Mesenchymal stem cell (in vitro differentiated cells and primary cell): ENCODE data around the gene TBC1D22A.

Source experiments
- DNase-seq: peaks from one replicate; pipeline ENCODE4 v3.0.0-alpha.2; 2013
- H2AFZ ChIP-seq: one replicate; pipeline ENCODE4 v1.6.1; 2013; ENCODE audit warnings: low read depth, mild to moderate bottlenecking, control low read depth, inconsistent platforms, low read length, moderate library complexity
- H2AK5ac ChIP-seq: 2 replicates; pipeline ENCODE4 v1.6.1; 2013; ENCODE audit warnings: low read length, moderate library complexity, mild to moderate bottlenecking, inconsistent platforms; ENCODE audit not compliant: severe bottlenecking
- H2BK120ac ChIP-seq: one replicate; pipeline ENCODE4 v1.6.1; 2013; ENCODE audit warnings: low read depth, mild to moderate bottlenecking, inconsistent platforms, low read length, moderate library complexity
- H2BK12ac ChIP-seq, 2 experiments: one replicate each; pipeline ENCODE4 v1.6.1; 2013; ENCODE audit warnings: inconsistent platforms in 2 of 2, low read length in 2 of 2, mild to moderate bottlenecking in 2 of 2, moderate library complexity in 2 of 2, control low read depth in 1 of 2
- H2BK15ac ChIP-seq: one replicate; pipeline ENCODE4 v1.6.1; 2013; ENCODE audit warnings: mild to moderate bottlenecking, low read depth, inconsistent platforms; ENCODE audit not compliant: poor library complexity, severe bottlenecking
- H2BK5ac ChIP-seq: 2 replicates; pipeline ENCODE4 v1.6.1; 2013; ENCODE audit warnings: low read depth, mild to moderate bottlenecking, low read length, control low read depth, inconsistent platforms; ENCODE audit not compliant: poor library complexity, severe bottlenecking
- H3K14ac ChIP-seq, 2 experiments: one replicate each; pipeline ENCODE4 v1.6.1; 2013; ENCODE audit warnings: inconsistent platforms in 2 of 2, low read length in 2 of 2, control low read depth in 1 of 2, mild to moderate bottlenecking in 1 of 2, moderate library complexity in 1 of 2
- H3K18ac ChIP-seq, 2 experiments: one replicate each; pipeline ENCODE4 v1.6.1; 2013; ENCODE audit warnings: inconsistent platforms in 2 of 2, low read length in 2 of 2, control low read depth in 1 of 2, low read depth in 1 of 2, mild to moderate bottlenecking in 1 of 2
- H3K23ac ChIP-seq, 2 experiments: one replicate each; pipeline ENCODE4 v1.6.1; 2013; ENCODE audit warnings: inconsistent platforms in 2 of 2, low read length in 2 of 2, mild to moderate bottlenecking in 2 of 2, moderate library complexity in 2 of 2, control low read depth in 1 of 2
- H3K27ac ChIP-seq: 2 replicates; pipeline ENCODE4 v1.5.1; 2013; ENCODE audit warnings: mild to moderate bottlenecking, moderate library complexity, low read length, control low read depth, inconsistent platforms; ENCODE audit not compliant: poor library complexity, severe bottlenecking
- H3K27me3 ChIP-seq, 2 experiments: 2 replicates each; pipeline versions ENCODE4 v1.6.1 to v1.7.0; 2013; ENCODE audit warnings: low read length in 2 of 2, mild to moderate bottlenecking in 2 of 2, moderate library complexity in 2 of 2, control low read depth in 1 of 2, inconsistent platforms in 1 of 2; ENCODE audit not compliant: control insufficient read depth in 1 of 2, insufficient read depth in 1 of 2
- H3K36me3 ChIP-seq, 2 experiments: 2 replicates each; pipeline versions ENCODE4 v1.6.1 to v1.7.0; 2013; ENCODE audit warnings: low read length in 2 of 2, control low read depth in 1 of 2, inconsistent platforms in 1 of 2, low read depth in 1 of 2, mild to moderate bottlenecking in 1 of 2; ENCODE audit not compliant: insufficient read depth in 2 of 2, control insufficient read depth in 1 of 2
- H3K4ac ChIP-seq, 2 experiments: one replicate each; pipeline ENCODE4 v1.6.1; 2013; ENCODE audit warnings: inconsistent platforms in 2 of 2, low read length in 2 of 2, mild to moderate bottlenecking in 2 of 2, moderate library complexity in 2 of 2, control low read depth in 1 of 2, low read depth in 1 of 2
- H3K4me1 ChIP-seq: 2 replicates; pipeline ENCODE4 v1.6.1; 2013; ENCODE audit warnings: low read depth, low read length, control low read depth; ENCODE audit not compliant: control insufficient read depth, insufficient read depth
- H3K4me2 ChIP-seq: 2 replicates; pipeline ENCODE4 v1.6.1; 2013; ENCODE audit warnings: low read length, mild to moderate bottlenecking, inconsistent platforms; ENCODE audit not compliant: poor library complexity, severe bottlenecking
- H3K4me3 ChIP-seq, 2 experiments: 2 replicates each; pipeline versions ENCODE4 v1.5.1 to v1.7.0; 2013; ENCODE audit warnings: low read length in 2 of 2, mild to moderate bottlenecking in 2 of 2, control low read depth in 1 of 2, low read depth in 1 of 2; ENCODE audit not compliant: insufficient read depth in 1 of 2
- H3K79me1 ChIP-seq: replicated peaks from 2 replicates; pipeline ENCODE4 v1.6.1; 2013; ENCODE audit warnings: mild to moderate bottlenecking, control low read depth, low read length, inconsistent platforms; ENCODE audit not compliant: poor library complexity, severe bottlenecking
- H3K9ac ChIP-seq: 2 replicates; pipeline ENCODE4 v1.7.0; 2013; ENCODE audit warnings: mild to moderate bottlenecking, low read length, moderate library complexity
- H3K9me3 ChIP-seq: 2 replicates; pipeline ENCODE4 v1.7.0; 2013; ENCODE audit warnings: mild to moderate bottlenecking, low read length; ENCODE audit not compliant: control insufficient read depth
- H4K8ac ChIP-seq: one replicate; pipeline ENCODE4 v1.6.1; 2013; ENCODE audit warnings: inconsistent platforms, mild to moderate bottlenecking, low read length, moderate library complexity
- H4K91ac ChIP-seq: one replicate; pipeline ENCODE4 v1.6.1; 2013; ENCODE audit warnings: mild to moderate bottlenecking, low read length, inconsistent platforms
- WGBS: methylation state at CpG from one replicate; pipeline ENCODE4 v1.1.7; 2013; ENCODE audit warnings: mixed read lengths; 5-methylcytosine and 5-hydroxymethylcytosine counted together

TBC1D22A gene

GRCh38 chr22:46958658-46959057, 196.2 kb downstream of the TBC1D22A start:
- Histone ChIP-seq H4K91ac (no peak overlapping the region), H2BK15ac (no peak overlapping the region), H2BK12ac (no peak overlapping the region), H3K27me3 (no peaks in the 10 kb centered on the region), H2BK5ac (no peak overlapping the region), H2AK5ac (no peak overlapping the region), H3K23ac (no peak overlapping the region), H3K4me2 (no peak overlapping the region), H3K27ac (no peak overlapping the region), H3K79me1 (peaks cover 29% of the 10 kb centered on the region), H3K9ac (no peak overlapping the region), H2BK120ac (no peak overlapping the region), H3K14ac (no peak overlapping the region), H3K18ac (no peak overlapping the region), H3K4me3 (no peak overlapping the region), H3K9me3 (no peaks in the 10 kb centered on the region), H3K36me3 (peaks cover 0 to 22% of the 10 kb centered on the region in 2 experiments), H4K8ac (no peak overlapping the region), H3K4ac (no peak overlapping the region), H3K4me1 (no peaks in the 10 kb centered on the region), H2AFZ (no peak overlapping the region)
- 95% methylated on average over 10 of the region's 10 CpGs for WGBS
- DNase-seq: no peak

DNA sequence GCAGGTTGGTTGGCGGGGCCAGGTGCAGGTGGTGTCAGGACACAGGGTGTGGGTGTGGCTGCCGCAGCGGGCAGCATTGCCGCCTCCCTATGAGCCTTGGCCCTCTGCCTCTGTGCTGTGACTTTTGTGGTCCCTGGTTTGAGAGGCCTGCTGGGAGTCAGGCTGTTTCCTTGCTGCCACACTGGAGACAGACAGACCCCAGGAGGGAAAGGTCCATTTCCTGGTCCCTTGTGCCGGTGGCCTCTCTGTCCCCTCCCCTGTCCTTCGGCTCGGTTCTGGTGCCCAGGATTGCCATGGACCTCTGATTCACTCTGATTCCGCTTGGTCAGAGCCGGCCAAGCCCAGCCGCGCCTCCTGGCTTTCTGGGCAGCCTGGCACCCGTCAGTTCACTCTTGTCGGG, 196.9 kb downstream of the TBC1D22A start:
- Histone ChIP-seq H3K27ac (no peak overlapping the region), H2AK5ac (no peak overlapping the region), H3K9ac (no peak overlapping the region), H2BK120ac (no peak overlapping the region), H2BK12ac (no peak overlapping the region), H3K36me3 (peaks cover 0 to 22% of the 10 kb centered on the region in 2 experiments), H3K4me1 (no peaks in the 10 kb centered on the region), H3K27me3 (no peaks in the 10 kb centered on the region), H2AFZ (no peak overlapping the region), H3K9me3 (no peaks in the 10 kb centered on the region), H2BK5ac (no peak overlapping the region), H2BK15ac (no peak overlapping the region), H3K14ac (no peak overlapping the region), H3K4me2 (no peak overlapping the region), H4K8ac (no peak overlapping the region), H3K18ac (peak overlapping the region in 1 of 2 experiments; percentile 34), H3K23ac (no peak overlapping the region), H3K4ac (no peak overlapping the region), H3K4me3 (no peak overlapping the region), H3K79me1 (peaks cover 31% of the 10 kb centered on the region), H4K91ac (no peak overlapping the region)
- DNase-seq: no peak
- 81% methylated on average over 12 of the region's 13 CpGs for WGBS

DNA sequence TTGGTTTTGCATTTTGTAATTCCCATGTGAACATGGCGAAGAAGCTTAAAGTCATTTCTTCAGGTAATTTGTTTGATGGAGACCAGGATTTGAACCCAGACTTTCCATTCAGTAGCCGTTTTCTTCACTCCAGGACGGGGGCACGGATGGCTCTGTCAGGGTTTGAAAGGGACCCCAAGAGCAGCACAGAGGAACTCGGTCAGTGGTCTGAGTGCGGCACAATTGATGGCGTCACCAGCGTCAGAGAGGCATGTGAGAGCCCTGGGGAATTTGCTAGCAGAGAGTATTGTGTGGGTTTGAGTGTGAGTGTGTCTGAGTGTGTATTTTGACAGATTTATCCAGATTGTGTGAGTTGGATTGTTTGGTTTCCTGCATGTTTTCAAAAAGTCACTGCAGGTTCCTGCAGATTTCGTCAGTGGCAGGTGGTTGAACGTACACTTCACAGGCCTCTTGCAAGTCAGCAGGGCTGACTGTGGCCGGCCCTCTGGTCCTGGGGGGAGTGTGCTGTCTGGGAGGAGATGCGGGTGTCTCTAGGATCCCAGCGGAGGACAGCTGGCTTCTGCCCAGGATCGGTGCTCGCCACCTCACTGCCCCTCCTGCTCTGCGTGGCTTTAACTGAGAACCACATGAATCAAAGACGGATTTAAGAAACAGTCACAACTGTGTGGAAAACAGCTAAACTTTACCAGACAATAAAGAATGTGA, 199.3 kb downstream of the TBC1D22A start:
- Histone ChIP-seq H4K91ac (no peak overlapping the region), H2BK120ac (no peak overlapping the region), H3K4me1 (peaks cover 3% of the 10 kb centered on the region), H3K36me3 (peaks cover 0 to 23% of the 10 kb centered on the region in 2 experiments), H2BK12ac (no peak overlapping the region), H3K27me3 (no peaks in the 10 kb centered on the region), H3K4ac (no peak overlapping the region), H3K18ac (no peak overlapping the region), H2BK5ac (no peak overlapping the region), H3K4me3 (no peak overlapping the region), H2BK15ac (no peak overlapping the region), H3K14ac (no peak overlapping the region), H2AFZ (no peak overlapping the region), H3K4me2 (no peak overlapping the region), H3K27ac (no peak overlapping the region), H3K9ac (no peak overlapping the region), H3K23ac (no peak overlapping the region), H2AK5ac (no peak overlapping the region), H4K8ac (no peak overlapping the region), H3K9me3 (no peaks in the 10 kb centered on the region), H3K79me1 (peaks cover 47% of the 10 kb centered on the region)
- 94% methylated on average over 17 of the region's 17 CpGs for WGBS
- DNase-seq: no peak

GRCh38 chr22:46962406-46962805, 200.0 kb downstream of the TBC1D22A start:
- H2BK12ac ChIP-seq: no peak overlapping the region
- no peak overlapping the region for H3K27ac ChIP-seq
- H3K18ac ChIP-seq: no peak overlapping the region
- H3K4ac ChIP-seq: no peak overlapping the region
- no peak overlapping the region for H3K23ac ChIP-seq
- H3K9me3 ChIP-seq: no peaks in the 10 kb centered on the region
- H4K91ac ChIP-seq: no peak overlapping the region
- H3K4me2 ChIP-seq: no peak overlapping the region
- H3K27me3 ChIP-seq: no peaks in the 10 kb centered on the region
- WGBS: 98% methylated on average over 4 of the region's 5 CpGs
- H3K36me3 ChIP-seq: peaks cover 0 to 23% of the 10 kb centered on the region in 2 experiments
- no peak overlapping the region for H2AFZ ChIP-seq
- peaks cover 3% of the 10 kb centered on the region for H3K4me1 ChIP-seq
- no peak overlapping the region for H2BK15ac ChIP-seq
- peaks cover 50% of the 10 kb centered on the region for H3K79me1 ChIP-seq
- H2BK5ac ChIP-seq: no peak overlapping the region
- no peak overlapping the region for H2AK5ac ChIP-seq
- H4K8ac ChIP-seq: no peak overlapping the region
- no peak for DNase-seq
- no peak overlapping the region for H3K9ac ChIP-seq
- no peak overlapping the region for H3K4me3 ChIP-seq
- H2BK120ac ChIP-seq: no peak overlapping the region
- H3K14ac ChIP-seq: no peak overlapping the region
